ENCODE data around the gene CD33.

GRCh38 chr19:51253088-51253806 lies 28.4 kb downstream of the CD33 start:
- TF ChIP-seq ESRRA (IDR thresholded peaks at IDR 0.05; ENCODE audit: borderline replicate concordance, low read length) (no peak), CTCF (IDR thresholded peaks at IDR 0.05) (no peak), MAX (IDR thresholded peaks at IDR 0.05) (no peak), JUNB (IDR thresholded peaks at IDR 0.05) (no peak), REST (IDR thresholded peaks at IDR 0.05) (no peak), POLR2A (IDR thresholded peaks at IDR 0.05; ENCODE audit: low read length) (no peak), USF2 (IDR thresholded peaks at IDR 0.05) (no peak), ELK1 (IDR thresholded peaks at IDR 0.05; ENCODE audit: low read depth, low read length) (no peak), HMGXB4 (CRISPR knock-in tag; IDR thresholded peaks at IDR 0.05; ENCODE audit: borderline replicate concordance) (no peak), PHF8 (IDR thresholded peaks at IDR 0.05; ENCODE audit: borderline replicate concordance, low read depth) (no peak), MYC (IDR thresholded peaks at IDR 0.05; ENCODE audit: borderline replicate concordance, low read length) (no peak), HES2 (IDR thresholded peaks at IDR 0.05) (no peak)

Data from A549 (cell line).